GM12878 (cell line): ENCODE measurements around the gene ADGRD1. TPM values are rescaled to one million over a fixed set of nuclear protein-coding genes. Genes with fewer than 3 reads are reported as not detected.

Source experiments
- ATAC-seq: fragments of 200-7000 bp; cut with Tn5 transposase; 3 replicates; pipeline ENCODE4 v1.9.1; 2020; ENCODE audit warnings: mild to moderate bottlenecking, moderate library complexity
- BruUV-seq: library from RNA; stranded (reverse); fragments of 400-500 nt; replicated peaks from 2 replicates; lab custom pipeline; 2021; lab: Mats Ljungman, UMichigan
- CTCF ChIA-PET: fragments of 300-600 bp; sonication (Branson Sonifier 250); formaldehyde crosslinking; extraction: SDS; loops from one replicate; lab custom pipeline; 2021; ENCODE audit warnings: inconsistent platforms; lab: Yijun Ruan, JAX
- POLR2A ChIA-PET: fragments of 350-600 bp; formaldehyde crosslinking; extraction: SDS; loops from one replicate; lab custom pipeline; 2021; ENCODE audit warnings: inconsistent platforms; lab: Charles Lee
- RAD21 ChIA-PET: fragments of 300-600 bp; sonication (Branson Sonifier 250); formaldehyde crosslinking; loops from one replicate; lab custom pipeline; 2023; ENCODE audit warnings: antibody characterized with exemption; ENCODE audit not compliant: unreplicated experiment; lab: Charles Lee
- SMC1A ChIA-PET: fragments of 300-600 bp; sonication (Branson Sonifier 250); formaldehyde crosslinking; loops from one replicate; lab custom pipeline; 2023; ENCODE audit not compliant: unreplicated experiment, uncharacterized antibody; lab: Charles Lee
- DNase-seq: peaks from one replicate; pipeline ENCODE4 v3.0.0-alpha.2; 2011; ENCODE audit warnings: low read depth, low spot score
- FAIRE-seq: peaks from 3 replicates; lab custom pipeline; 2011; peaks lifted over from hg19 to GRCh38; lab: Jason Lieb, UNC
- H2AFZ ChIP-seq: 2 replicates; pipeline ENCODE4 v1.6.0; 2011; ENCODE audit warnings: low read depth, low read length, control low read depth; ENCODE audit not compliant: control insufficient read depth
- H3K27ac ChIP-seq: 2 replicates; pipeline ENCODE4 v1.5.1; 2011; ENCODE audit warnings: control low read depth; ENCODE audit not compliant: control insufficient read depth, insufficient read depth
- H3K27me3 ChIP-seq, 2 experiments: replicated peaks in 1 of 2; 2 replicates each; pipeline versions ENCODE4 v1.6.0 to v1.6.1; 2011; ENCODE audit warnings: low read length in 1 of 2; ENCODE audit not compliant: control insufficient read depth in 2 of 2, insufficient read depth in 2 of 2
- H3K36me3 ChIP-seq, 2 experiments: 2 replicates each; pipeline ENCODE4 v1.5.1; 2011; ENCODE audit warnings: low read length in 1 of 2; ENCODE audit not compliant: control insufficient read depth in 2 of 2, insufficient read depth in 2 of 2
- H3K4me1 ChIP-seq: 2 replicates; pipeline ENCODE4 v1.6.1; 2011; ENCODE audit warnings: mild to moderate bottlenecking, low read length, moderate library complexity, mixed read lengths; ENCODE audit not compliant: control insufficient read depth, insufficient read depth
- H3K4me2 ChIP-seq: 2 replicates; pipeline ENCODE4 v1.6.0; 2011; ENCODE audit warnings: control low read depth; ENCODE audit not compliant: control insufficient read depth, insufficient read depth
- H3K4me3 ChIP-seq: fragments of 200-600 bp; sonication (generic); 2 replicates; pipeline ENCODE4 v1.5.1; 2016
- H3K79me2 ChIP-seq: 2 replicates; pipeline ENCODE4 v1.6.0; 2011; ENCODE audit warnings: low read length; ENCODE audit not compliant: control insufficient read depth, insufficient read depth
- H3K9ac ChIP-seq: 2 replicates; pipeline ENCODE4 v1.8.0; 2011; ENCODE audit warnings: low read length, control low read depth, mixed read lengths; ENCODE audit not compliant: control insufficient read depth, insufficient read depth
- H3K9me3 ChIP-seq: replicated peaks from 3 replicates; pipeline ENCODE4 v1.5.1; 2011; ENCODE audit warnings: mild to moderate bottlenecking, low read length; ENCODE audit not compliant: control insufficient read depth, insufficient read depth
- H4K20me1 ChIP-seq: 2 replicates; pipeline ENCODE4 v1.6.0; 2011; ENCODE audit not compliant: control insufficient read depth, insufficient read depth
- CEBPB ChIP-seq, 2 experiments: fragments of 150-350 bp in 1 of 2; IDR thresholded peaks; 2 replicates each; pipeline ENCODE4 v1.6.1; 2012 to 2014; ENCODE audit warnings: low read depth in 2 of 2, low read length in 2 of 2, borderline replicate concordance in 1 of 2, inconsistent platforms in 1 of 2
- CEBPZ ChIP-seq: fragments of 150-350 bp; IDR thresholded peaks from 2 replicates; pipeline ENCODE4 v1.6.1; 2016; ENCODE audit warnings: low read depth, low read length
- CHD2 ChIP-seq: IDR thresholded peaks from 2 replicates; pipeline ENCODE4 v1.6.1; 2011; ENCODE audit warnings: low read depth, low read length, improper control_type of control experiment, borderline replicate concordance
- ETV6 ChIP-seq, 2 experiments: fragments of 450-650 bp in 1 of 2; IDR thresholded peaks in 1 of 2; conservative IDR thresholded peaks in 1 of 2; 2 replicates each; pipeline ENCODE4 v1.6.1; 2014; ENCODE audit warnings: antibody characterized with exemption in 1 of 2, borderline replicate concordance in 1 of 2, low read depth in 1 of 2, mild to moderate bottlenecking in 1 of 2, moderate library complexity in 1 of 2
- MAX ChIP-seq: IDR thresholded peaks from 2 replicates; pipeline ENCODE4 v1.6.1; 2012; ENCODE audit warnings: low read depth, low read length, improper control_type of control experiment
- NBN ChIP-seq: fragments of 450-650 bp; IDR thresholded peaks from 2 replicates; pipeline ENCODE4 v1.6.1; 2016
- NFIC ChIP-seq: IDR thresholded peaks from 2 replicates; pipeline ENCODE4 v1.6.1; 2012; ENCODE audit warnings: low read depth, mild to moderate bottlenecking, inconsistent platforms, low read length, moderate library complexity
- NKRF ChIP-seq: fragments of 450-650 bp; conservative IDR thresholded peaks from 2 replicates; pipeline ENCODE4 v1.6.1; 2017; ENCODE audit warnings: mild to moderate bottlenecking, moderate library complexity
- POLR2AphosphoS2 ChIP-seq: IDR thresholded peaks from 2 replicates; pipeline ENCODE4 v1.6.1; 2011; ENCODE audit warnings: low read depth, mild to moderate bottlenecking, low read length, improper control_type of control experiment, moderate library complexity
- TCF12 ChIP-seq: IDR thresholded peaks from 2 replicates; pipeline ENCODE4 v1.6.1; 2011; ENCODE audit warnings: low read depth, mild to moderate bottlenecking, low read length
- ZNF207 ChIP-seq: fragments of 450-650 bp; IDR thresholded peaks from 2 replicates; pipeline ENCODE4 v1.6.1; 2014; ENCODE audit warnings: antibody characterized with exemption, mild to moderate bottlenecking, borderline replicate concordance
- ZNF687 ChIP-seq: fragments of 450-650 bp; IDR thresholded peaks from 2 replicates; pipeline ENCODE4 v1.6.1; 2017; ENCODE audit warnings: mild to moderate bottlenecking, moderate library complexity
- WGBS: methylation state at CpG from one replicate; pipeline ENCODE4 v1.1.6; 2016; ENCODE audit warnings: low lambda C conversion rate; ENCODE audit not compliant: insufficient replicate concordance, insufficient coverage; ENCODE audit errors: missing lambda C conversion rate; 5-methylcytosine and 5-hydroxymethylcytosine counted together
- in situ Hi-C: fragments of 300-500 bp; cut with MboI; formaldehyde crosslinking; loops from 9 replicates; pipeline ENCODE4 v1.14.3; 2018; ENCODE audit warnings: mixed read lengths
- intact Hi-C: fragments of 100-400 bp; cut with micrococcal nuclease; formaldehyde crosslinking; loops from one replicate; pipeline ENCODE4 v1.14.2; 2022; ENCODE audit not compliant: unreplicated experiment
- polyA plus RNA-seq, 11 experiments: library from polyadenylated mRNA; depleted of rRNA in 4 of 11; unstranded in 6 of 11; stranded (reverse) in 5 of 11; fragments of >200 nt; fragmentation: Nextera tagmentation in 4 of 11; fragmentation: Illumina TruSeq in 1 of 11; extraction: Ambion mirVana in 4 of 11; extraction: Trizol in 1 of 11; gene quantifications; 1 replicate in 1 of 11; 2 replicates in 10 of 11; pipeline versions ENCODE4 v1.2.1 to v1.2.3, GENCODE V29; 2011 to 2016; ENCODE audit warnings: inconsistent platforms in 2 of 11, missing spikeins in 2 of 11, low read depth in 1 of 11
- total RNA-seq, 4 experiments: library from RNA; depleted of rRNA in 3 of 4; stranded (reverse); fragments of >200 nt in 3 of 4; fragmentation: Illumina TruSeq in 1 of 4; extraction: Trizol in 1 of 4; gene quantifications; 2 replicates each; pipeline versions ENCODE4 v1.2.1 to v1.2.3, GENCODE V29; 2013 to 2021

ADGRD1 gene
- total and polyA plus RNA-seq, 10 of the 15 experiments (the other 5 are each of a cell fraction or from before 2014, with no cell fraction given): 0.15 to 12.7 (median 1.2) TPM

GRCh38 chr12:131157743-131158142 is 204.0 kb downstream of the ADGRD1 start:
- FAIRE-seq (no peak), ATAC-seq (no peak), DNase-seq (no peak)
- Histone ChIP-seq H2AFZ (no peak overlapping the region), H3K27me3 (no peaks in the 10 kb centered on the region), H3K4me1 (no peaks in the 10 kb centered on the region), H3K4me3 (no peak overlapping the region), H3K4me2 (no peak overlapping the region), H3K36me3 (no peaks in the 10 kb centered on the region), H3K9ac (no peak overlapping the region), H4K20me1 (no peaks in the 10 kb centered on the region), H3K9me3 (no peaks in the 10 kb centered on the region), H3K27ac (no peak overlapping the region), H3K79me2 (no peaks in the 10 kb centered on the region)
- CTCF ChIA-PET: interaction anchor here (2.2 kb wide), 1 partner anchor 26 kb away, joined by 6 read pairs; no protein-coding TSS in a partner anchor
- intact Hi-C loops (no loop called here), in situ Hi-C loops (no loop called here)
- RAD21 ChIA-PET: no interaction called here
- no TSS peak for BruUV-seq
- WGBS: 15% methylated on average over 4 of the region's 4 CpGs
- SMC1A ChIA-PET: interaction anchor here (1.1 to 1.4 kb wide), 2 partner anchors 61 to 83 kb away, joined by 3 read pairs; no protein-coding TSS in a partner anchor
- POLR2A ChIA-PET: no interaction called here
- TF ChIP-seq ZNF207 (no peak), NBN (no peak), POLR2AphosphoS2 (no peak), CEBPB (IDR thresholded peaks at IDR 0.05; ENCODE audit: borderline replicate concordance in 1 of 2, low read depth in 2 of 2, low read length in 2 of 2) (no peak), ZNF687 (no peak), MAX (no peak), CEBPZ (no peak), ETV6 (conservative IDR thresholded peaks at IDR 0.05 in 1 of 2, IDR thresholded peaks at IDR 0.05 in 1 of 2; ENCODE audit: borderline replicate concordance in 1 of 2, low read depth in 1 of 2) (no peak), TCF12 (no peak), NFIC (no peak), CHD2 (no peak), NKRF (no peak)
